HG03139 (cell line): ENCODE measurements around the gene KRT3.
"Not testable (repeated sequence)": the region's sequence is repeated elsewhere in the genome, so short reads cannot be mapped to it uniquely, and the experiment has no call there.

ENCODE experiments used
- ATAC-seq: cut with Tn5 transposase; IDR thresholded peaks from one replicate; pipeline ENCODE4 v1.9.1; 2021; ENCODE audit not compliant: unreplicated experiment

Gene KRT3

DNA sequence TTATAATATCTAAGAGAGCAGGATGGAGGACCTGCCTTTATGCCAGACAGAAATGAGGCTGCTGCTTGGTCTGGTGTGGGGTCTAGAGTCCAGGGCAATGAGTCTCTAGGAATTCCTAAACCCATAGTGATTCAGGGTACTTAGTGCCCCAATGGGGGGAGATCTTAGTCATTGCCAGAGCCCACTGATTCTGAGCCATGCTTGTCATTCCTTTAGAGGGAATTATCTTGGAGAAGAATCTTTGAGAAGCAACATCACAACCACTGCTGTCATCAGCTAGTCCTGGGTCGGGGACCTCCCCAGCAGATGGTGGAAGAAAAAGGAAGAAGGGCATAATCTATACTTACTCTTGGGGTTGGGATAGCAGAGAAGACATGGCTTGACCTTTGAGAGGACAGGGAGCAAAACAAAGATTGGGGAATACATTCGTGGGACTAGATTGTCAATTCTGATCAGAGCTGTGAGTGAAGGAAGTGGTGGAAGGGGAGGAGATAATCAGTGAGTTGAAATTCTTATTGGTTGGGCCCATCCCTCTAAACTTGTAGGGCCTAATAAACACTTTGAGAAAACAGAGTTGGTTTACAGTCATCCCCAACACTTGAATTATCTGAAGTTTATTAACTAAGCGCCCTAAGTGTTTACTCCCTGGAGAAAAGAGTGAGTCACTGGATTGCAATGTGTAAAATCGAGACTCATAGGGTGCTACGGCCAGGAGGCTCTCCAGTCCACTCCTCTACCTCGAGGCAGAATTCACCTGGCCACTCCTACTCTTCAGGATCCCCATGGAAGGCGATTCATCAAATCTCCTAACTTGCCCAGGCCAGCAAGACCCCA, 3.0 kb upstream of the KRT3 start:
- ATAC-seq = no peak

DNA sequence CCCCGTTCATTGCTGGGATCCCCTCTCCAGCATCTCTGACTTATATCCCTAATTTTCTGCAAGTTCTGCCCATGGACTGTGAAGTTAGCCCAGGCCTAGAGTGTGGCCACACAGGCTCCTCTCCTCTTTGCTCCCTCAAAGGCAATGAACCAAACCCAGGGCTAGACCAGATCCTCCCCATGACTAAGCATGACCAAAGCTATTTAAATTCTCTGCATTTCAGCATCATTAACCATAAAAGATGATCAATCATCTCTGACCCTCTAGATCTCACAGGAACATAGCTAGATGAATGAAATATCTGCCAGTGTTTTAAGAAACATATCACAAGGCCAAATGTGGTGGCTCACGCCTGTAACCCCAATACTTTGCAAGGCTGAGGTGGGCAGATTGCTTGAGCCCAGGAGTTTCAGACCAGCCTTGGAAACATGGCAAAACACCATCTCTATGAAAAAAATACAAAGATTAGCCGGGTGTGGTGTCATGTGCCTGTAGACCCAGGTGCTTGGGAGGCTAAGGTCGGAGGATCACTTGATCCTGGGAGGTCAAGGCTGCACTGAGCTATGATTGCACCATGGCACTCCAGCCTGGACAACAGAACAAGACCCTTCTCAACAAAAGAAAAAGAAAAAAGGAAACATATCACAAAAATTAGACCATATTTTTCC, 2.2 kb upstream of the KRT3 start:
- ATAC-seq = no peak

DNA sequence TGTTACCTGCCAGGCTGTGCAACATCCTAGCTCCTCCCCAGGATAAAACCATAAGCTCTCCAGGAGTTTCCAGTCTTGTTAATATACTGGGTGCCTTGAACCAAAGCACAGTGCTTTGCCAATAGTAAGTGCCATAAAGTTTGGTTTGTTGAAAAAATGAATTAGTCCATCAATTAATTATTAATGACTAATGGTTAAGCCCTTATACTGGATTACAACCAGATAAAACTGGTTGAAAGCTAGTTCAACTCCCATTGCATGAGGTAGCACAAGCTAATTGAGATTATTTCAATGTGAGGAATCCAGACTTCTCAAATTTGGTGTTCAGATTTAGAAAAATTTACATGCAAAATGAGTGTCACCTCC, 1.6 kb upstream of the KRT3 start:
- ATAC-seq = no peak

DNA sequence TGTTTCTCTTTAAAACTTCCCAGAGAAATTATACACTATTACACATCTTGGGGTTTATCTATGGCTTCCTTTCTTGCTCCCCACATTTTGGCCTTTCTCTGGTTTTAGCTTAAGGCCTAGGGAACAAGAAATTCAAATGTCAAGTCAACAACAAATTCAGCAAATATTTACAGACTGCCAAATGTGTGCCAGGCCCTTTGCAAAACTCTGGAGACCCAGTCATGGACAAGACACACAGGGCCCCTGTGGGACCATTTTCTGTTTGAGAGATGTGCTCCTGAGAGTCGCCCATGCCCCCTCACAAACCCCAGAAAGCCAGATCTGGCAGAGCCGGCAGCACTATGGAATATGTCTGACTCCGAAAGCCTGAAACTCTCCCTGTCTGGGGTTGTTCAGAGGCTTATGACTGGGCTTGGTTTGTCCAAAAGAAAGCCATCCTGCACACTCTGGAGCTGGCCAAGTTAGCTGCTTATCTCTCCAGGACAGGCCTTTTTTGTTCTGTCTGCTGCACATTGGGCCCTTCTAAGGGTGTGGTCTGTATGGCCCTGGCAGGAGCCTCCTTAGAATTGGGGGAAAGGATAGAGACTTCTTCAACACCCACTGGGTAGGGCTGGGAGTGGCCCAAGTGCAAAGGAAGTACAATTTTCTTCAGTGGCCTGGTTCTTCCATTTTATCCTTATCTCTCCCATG, 1.1 kb upstream of the KRT3 start:
- ATAC-seq = no peak

DNA sequence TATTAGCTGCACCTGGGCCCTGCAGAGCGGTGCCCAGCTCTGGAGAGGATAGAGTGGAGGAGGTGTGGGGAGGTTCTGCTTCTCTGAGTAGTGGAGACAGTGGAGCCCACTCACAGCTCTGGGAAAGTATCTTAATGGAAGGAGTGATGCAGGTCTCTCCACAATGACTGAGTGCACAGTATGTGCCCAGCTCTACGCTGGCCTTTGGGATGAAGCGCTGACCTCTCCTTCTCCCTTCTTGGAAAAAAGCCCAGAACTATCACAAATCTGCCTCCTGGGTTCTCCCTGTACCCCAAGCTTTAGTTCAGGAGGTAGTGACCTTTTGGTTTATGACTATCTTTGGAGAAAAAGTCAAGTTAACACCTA, 495 bp upstream of the KRT3 start:
- ATAC-seq = no peak

DNA sequence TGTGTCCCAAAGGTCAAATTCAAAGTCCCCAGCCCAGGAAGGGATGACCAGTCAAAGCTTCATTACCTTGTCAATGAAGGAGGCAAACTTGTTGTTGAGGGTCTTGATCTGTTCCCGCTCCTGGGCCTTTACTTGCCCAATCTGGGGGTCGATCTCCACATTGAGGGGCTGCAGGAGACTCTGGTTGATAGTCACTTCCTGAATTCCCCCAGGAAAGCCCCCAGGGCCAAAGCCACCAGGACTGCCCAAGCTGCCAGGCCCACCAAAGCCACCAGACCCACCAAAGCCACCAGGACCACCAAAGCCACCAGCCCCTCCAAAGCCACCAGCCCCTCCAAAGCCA, 614 bp downstream of the KRT3 start:
- not testable (repeated sequence) for ATAC-seq

DNA sequence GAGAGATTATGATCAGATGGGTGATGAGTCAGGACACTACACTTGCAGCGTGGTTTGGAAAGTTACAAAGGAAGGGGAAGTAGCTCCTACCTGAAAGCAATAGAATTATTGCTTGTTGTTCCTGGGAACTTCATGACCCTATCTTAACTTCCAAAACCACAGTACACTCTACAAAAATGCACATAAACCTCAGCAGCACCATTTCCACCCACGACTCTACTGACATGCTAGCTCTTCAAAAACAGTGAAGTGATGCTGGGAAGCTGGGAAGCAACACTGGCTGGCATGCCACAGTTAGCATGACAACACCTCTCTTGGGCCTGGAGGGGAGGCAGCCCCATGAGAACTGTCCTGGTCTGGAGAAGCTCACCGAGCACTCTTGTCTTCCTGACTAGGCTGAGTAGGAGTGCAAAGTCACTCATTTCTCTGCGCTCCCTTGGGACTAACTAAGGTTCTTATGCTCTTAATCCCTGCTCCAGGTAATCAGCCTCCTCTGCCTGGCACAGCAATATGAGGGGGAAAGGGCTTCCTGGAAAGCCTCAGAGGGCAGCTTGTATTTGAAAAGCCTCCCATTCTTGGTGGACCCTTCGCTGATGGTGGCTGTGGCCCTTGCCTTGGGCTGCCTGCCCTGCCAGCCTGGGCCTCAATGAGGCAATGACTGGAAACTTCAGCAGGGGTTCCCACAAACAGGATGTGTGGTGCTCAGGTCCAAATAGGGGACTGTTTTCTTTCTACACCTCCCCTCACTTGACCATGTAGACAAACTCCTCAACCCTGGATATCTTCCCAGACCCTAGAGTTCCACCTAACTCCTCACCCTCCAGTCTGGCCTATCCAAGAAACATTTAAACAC, 1.2 kb downstream of the KRT3 start:
- ATAC-seq = no peak

DNA sequence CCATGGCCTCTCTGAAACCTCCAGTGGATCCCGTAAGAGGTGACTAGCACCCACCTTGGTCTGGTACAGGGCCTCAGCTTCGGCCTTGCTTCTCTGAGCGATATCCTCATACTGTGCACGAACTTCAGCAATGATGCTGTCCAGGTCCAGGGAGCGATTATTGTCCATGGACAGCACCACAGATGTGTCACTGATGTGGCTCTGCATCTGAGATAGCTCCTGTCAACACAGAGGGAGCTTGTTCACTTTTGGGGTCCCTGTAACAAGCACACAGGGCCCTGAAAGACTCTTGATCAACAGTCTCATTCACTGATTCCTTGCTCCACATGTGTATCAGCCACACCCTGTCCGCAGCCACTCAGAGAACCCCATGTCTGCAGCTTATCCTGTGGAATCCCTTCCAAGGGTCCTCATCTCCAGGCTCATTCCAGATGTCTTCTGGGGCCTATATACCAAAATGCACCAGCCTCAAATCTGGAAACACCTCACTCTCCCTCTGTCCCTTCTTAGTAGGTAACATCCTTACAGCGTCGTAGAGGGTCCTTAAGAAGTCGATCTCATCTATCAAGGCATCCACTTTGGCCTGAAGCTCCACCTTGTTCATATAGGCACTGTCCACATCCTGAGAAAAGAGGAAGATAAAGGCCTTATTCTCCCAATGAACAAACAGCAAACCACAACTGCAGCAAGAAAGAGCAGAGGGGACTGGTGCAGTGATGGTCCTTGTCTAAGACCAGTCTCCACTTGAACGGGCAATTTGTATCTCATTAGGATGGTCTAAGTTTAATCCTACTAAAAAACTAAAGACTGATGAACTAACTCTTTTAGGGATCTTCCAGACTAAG, 3.5 kb downstream of the KRT3 start:
- no peak for ATAC-seq

DNA sequence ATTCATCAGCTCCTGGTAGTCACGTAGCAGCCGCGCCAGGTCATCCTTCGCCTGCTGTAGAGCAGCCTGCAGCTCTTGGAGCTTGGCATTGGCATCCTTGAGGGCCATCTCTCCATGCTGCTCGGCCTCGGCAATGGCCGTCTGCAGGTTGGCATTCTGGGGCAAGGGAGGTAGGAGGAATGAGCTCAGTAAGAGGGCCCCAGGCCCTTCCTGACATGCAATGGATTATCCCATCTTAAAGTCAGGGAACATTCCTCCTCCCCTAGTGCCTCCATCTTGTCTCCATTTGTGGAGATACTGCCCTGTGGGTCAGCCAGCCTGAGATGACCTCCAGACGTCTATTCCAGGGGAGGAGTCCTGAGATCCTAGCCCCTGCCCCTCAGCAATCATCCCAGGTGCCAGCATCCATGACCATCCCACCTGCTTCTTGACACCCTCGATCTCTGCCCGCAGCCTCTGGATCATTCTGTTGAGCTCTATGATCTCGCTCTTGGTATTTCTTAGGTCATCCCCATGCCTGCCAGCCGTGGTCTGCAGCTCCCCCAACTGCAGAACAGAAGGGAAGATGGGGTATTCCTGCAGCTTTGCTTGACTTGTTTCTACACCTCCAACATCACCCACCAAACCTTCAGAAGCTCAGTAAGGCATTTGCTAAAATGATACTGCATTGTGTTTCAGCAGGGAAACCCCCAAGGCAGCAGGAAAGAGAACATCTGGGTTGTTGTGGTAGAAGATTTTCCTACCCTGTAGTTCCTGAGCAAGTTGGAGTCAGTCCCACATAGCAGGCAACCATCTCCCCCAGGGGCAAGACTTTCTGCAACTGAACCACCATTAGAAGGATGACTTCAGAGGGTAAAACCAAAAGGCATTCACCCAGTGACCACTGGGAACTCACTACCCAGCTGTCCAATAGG, 4.4 kb downstream of the KRT3 start:
- no peak for ATAC-seq

DNA sequence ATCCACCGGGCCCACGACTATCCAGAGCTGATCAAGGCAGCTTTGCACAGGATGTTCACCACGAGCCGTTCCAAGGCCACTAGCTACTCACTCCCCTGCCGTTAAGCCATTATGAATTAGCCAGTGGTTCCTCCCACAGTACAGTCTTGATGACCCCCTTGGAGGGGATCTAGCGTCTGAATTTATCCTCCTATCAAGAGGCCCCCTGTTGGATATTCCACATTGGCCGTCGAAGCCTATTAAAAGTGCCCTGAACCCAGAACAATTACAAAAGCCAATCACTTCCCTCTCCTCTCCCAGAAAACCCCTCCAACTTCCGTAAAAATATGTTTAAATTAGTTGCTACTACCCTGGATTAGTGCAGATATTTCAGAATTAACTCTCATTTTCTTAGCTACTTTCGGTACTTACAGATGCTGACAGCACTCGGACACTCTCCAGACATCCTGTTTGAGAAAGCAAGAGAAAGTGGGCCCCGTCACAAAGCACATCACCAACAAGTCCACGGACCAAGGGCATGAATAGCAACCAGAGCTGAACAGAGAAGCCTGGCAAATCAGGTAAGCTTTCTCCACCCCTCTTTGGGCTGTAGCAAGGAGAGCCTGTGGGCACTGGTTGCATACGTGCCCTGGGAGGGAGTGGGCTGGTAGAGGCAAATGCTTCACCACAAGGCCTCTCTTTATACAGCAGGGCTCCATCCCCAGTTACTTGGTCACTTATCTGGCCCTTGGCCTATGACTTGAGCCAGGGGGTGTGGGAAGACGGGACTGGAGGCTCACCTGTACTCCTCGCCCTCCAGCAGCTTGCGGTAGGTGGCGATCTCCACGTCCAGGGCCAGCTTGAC, 5.3 kb downstream of the KRT3 start:
- no peak for ATAC-seq

DNA sequence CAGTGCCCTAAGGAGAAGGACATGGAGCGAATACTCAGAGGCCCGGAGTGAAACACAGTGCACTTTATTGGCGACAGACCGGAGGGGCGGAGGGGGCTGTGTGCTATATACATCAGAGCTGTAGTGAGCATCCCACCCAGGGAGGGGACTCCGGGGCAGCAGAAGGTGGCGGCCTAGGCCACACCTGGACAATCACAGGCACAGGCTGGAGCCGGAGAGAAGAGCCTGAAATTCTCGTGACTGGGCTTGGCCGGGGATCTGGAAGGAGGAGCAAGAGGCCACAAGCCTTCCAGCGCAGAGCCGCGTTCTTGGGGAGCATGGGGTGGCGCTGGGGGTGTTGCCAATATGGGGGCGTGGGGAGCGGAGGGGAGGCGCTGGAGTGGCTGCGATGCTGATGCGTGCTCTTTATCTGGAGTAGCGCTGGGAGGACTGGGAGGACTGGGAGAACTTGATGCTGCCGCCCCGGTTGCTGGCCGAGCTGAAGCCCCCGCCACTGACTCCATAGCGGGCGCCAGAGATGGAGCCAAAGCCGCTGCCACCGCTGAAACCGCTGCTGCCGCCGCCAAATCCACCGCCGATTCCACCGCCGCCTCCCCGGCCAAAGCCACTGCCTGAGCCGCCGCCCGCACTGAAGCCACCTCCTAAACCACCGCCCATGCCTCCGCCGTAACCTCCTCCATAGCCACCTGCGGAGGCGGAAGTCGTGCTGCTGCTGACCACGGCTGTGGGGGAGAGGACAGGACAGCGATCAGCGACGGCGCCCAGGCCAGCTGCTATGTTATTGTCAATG, 6.1 kb downstream of the KRT3 start:
- no peak for ATAC-seq

DNA sequence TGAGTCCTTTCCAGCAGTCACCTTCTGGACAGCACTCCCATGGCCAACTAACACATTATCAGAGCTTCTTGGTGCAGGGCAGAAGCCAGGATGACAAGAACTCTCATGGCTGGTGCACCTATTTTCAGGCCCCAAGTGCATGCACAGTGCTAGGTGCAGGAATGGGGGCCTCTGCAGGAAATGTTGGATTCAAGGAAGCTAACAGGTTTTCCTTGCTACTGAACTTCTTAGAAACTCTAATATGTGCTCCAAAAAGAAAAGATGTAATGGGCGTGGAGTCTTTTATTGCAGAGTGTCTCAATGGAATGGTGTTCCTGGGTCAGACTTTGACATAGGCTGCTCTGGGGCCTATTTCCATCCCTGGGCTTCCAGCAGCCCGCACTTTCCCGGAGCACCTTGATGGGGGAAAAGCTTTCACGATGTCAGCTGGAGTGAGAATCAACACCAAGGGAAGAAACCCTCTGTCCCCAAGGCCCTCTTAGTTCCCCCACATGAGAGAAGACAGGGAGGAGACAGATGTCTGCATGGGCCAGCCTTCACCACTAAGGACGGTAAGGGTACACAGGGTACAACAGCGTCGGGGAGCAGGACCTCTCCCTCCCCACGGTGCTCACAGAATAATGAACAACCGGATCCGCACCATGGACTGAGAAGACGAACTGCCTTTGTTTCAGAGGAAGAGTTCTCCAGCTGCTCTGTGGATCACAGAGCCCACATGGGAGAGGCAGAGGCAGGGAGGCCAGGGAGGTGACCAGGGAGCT, 6.9 kb downstream of the KRT3 start:
- no peak for ATAC-seq

DNA sequence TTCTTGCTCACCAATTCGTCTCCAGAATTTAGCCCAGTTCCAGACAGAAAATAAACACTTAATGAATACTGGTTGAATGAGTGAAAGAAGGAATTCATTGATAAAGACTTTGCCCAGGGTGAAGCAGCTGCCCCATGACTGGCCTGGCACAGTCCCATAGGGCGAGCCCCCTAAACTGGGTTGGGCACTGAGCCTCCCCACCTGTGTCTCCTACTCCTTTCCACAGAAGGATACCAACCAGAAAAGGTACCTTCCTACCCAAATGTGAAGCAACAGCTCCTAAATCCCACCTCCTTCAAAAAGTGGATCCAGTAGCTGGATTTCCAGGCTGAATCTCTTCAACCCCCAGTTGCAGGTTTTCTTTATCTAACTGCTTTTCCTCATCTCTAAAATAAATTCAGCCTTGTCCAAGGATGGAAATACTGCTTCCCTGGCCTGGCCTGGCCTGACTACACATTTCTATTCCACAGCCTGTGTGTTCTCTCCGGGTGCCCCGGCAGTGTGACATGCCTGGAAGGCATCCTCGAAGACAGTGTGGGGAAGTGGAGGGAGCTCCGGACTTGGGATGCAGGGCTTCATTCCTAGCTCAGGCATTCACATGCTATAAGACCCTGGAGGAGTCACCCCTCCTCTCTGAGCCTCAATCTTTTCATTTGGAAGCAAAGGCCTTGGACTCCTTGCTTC, 7.6 kb downstream of the KRT3 start:
- ATAC-seq = no peak

DNA sequence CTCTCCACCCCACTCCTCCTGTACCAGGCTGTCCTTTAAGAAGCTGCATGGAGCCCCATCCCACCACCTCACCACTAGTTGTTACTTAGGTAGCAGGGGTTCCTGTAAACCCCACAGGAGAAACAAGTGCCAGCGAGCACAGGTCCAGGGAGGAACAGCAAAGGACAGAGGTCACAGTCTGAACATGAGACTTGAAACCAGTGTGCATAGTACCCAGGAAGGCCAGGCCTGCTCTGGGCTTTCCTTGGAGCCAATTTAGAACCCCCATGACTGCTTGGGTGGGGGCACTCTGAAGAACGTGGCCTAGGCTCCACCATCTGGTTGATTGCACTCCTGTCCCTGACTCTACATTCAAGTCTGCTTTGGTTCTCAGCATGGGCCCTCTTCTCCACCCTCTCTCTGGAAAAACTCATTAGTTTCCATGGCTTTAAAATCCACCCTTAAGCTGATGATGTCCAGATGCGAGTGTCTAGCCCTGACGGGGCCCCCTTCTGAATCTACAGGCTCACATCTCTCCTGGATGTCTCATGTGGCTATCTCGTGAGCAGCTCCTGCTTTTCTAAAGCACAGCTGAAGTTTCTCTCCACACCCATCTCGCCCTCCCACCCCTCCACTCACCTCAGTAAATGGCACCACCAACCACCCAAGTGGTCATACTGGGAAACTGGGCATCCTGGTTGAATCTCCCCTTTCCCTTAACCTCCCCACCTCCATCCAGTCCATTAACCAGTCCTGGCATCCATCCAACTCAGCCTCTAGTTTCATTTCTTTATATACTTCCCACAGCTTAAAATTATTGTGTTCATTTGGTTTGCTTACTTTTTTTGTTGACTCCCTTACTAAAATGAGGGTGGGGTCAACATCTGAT, 8.4 kb downstream of the KRT3 start:
- ATAC-seq = no peak

DNA sequence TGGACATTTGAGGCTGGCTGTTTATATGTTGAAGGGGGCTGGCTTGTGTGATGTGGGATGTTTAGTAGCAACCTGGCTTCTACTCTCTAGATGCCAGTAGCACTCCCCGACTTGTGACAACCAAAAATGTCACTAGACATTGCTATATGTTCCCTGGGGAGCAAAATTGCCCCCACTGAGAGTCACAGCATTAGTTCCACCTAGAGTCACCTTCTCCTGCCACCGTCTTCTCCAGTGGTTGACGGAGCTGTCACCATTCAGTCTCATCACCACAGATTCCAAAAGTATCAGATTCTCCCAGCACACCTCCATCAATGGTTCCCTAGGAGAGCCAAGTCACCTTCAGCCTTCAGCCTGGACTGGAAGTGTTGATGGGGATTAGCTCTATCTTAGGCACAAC, 11.0 kb downstream of the KRT3 start:
- ATAC-seq = no peak
